DMS114 treated with DMSO at 0.1 percent for 48 hours (cell line): Measurements from ENCODE around the gene SNTG2.

Source experiments
- DNase-seq: peaks from one replicate; lab custom pipeline; 2025; ENCODE audit not compliant: unreplicated experiment; lab: John Stamatoyannopoulos, UW

Gene SNTG2

DNA sequence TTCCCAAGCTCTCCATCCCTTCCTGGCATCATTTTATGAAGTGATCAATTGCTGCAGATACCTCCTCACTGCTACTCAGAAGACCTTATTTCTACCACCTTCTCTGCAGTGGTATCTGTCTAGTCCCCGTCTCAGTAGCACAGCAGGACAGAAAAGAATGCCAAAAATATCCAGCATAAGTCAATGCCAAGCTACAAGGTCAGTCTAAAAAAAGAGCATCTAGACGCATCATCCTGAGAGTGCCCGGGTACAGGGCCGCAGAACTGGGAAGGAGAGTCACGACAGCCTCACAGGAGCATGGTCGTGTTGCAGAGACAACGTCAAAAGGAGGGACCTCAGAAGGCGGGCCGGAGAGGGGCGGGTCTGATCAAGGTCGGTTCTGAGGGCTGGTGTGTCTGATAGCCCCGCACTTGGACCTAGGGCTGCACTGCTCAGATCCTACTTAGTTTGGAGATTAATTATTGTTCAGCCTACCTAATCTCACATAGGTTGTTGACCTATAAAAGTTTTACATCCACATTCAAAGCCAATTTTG, 24.3 kb upstream of the SNTG2 start:
- no peak for DNase-seq

DNA sequence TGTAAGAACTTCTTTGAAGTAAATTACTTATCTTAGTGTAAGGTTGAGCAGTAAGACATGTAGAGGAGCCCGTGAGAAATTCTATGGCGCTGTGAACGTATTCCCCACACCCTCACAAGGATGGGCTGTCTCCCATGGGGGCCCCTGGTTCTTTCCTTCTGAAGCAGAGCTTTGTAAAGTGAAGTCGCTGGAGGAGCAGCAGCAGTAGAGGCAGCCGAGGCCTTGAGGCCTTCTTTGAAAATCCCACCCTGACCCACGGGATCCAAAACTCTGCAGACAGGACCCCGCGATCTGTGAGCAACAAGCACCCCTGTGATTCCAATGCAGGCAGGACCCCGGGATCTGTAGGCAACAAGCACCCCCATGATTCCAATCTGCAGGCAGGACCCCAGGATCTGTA, 23.8 kb upstream of the SNTG2 start:
- no peak for DNase-seq

DNA sequence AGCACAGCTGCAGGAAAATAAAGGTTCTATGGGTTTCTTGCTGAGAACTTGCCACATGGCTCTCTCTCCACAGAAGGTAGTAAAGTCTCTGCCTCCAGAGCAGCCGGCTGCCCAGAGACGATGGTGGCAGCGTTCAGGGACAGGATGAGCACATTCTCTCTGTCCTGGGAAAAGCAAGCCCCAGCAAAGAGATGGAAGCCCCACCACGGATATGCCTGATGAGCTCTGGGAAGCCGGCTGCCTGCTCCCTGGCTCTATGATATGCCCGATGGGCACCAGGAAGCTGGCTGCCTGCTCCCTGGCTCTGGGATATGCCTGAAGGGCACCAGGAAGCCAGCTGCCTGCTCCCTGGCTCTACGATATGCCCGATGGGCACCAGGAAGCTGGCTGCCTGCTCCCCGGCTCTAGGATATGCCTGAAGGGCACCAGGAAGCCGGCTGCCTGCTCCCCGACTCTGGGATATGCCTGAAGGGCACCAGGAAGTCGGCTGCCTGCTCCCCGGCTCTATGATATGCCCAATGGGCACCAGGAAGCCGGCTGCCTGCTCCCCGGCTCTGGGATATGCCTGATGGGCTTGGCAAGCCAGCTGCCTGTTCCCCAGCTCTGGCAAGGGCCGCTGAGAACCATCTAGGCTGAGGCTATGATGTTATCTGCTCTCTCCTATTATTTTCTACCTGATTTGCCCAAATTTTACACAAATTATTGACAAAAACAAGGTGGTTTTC, 21.5 kb upstream of the SNTG2 start:
- no peak for DNase-seq

DNA sequence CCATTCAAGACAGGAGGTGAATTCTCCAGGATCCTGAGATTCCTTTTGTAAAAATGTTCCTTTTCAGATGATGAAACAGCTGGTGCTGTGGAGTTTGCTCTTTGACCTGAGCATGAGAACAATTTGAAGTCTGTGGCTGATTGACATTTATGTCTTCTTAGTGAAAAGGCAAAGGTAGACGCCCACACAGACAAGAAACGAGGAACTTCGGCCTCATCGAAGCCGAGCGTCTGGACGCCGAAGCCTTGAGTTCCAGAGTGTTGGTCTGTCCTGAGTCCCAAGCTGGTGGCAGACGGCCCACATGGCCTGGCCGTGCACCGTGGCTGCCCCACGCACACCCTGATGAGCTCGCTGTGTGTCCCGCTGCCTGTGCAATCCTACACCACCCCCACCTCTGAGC, 20.7 kb upstream of the SNTG2 start:
- DNase-seq = no peak

DNA sequence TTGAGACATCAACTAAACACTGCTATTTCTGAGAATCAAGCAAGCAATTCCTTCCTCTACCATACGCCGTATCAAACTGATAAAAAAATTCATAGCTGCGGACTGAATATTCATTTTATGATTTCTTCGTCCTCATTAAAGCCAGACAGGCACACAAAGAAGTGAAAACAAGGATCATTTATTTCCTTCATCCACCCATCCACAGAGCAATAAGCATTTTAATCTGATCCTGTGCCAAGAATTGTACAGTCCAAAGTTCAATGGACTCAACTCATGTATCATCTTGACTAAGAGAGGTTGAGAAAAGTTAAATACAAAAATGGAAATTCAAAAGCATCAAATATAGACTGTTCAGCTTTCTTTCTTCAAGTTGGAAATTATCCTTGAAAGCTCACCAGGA, 19.7 kb upstream of the SNTG2 start:
- DNase-seq = no peak

DNA sequence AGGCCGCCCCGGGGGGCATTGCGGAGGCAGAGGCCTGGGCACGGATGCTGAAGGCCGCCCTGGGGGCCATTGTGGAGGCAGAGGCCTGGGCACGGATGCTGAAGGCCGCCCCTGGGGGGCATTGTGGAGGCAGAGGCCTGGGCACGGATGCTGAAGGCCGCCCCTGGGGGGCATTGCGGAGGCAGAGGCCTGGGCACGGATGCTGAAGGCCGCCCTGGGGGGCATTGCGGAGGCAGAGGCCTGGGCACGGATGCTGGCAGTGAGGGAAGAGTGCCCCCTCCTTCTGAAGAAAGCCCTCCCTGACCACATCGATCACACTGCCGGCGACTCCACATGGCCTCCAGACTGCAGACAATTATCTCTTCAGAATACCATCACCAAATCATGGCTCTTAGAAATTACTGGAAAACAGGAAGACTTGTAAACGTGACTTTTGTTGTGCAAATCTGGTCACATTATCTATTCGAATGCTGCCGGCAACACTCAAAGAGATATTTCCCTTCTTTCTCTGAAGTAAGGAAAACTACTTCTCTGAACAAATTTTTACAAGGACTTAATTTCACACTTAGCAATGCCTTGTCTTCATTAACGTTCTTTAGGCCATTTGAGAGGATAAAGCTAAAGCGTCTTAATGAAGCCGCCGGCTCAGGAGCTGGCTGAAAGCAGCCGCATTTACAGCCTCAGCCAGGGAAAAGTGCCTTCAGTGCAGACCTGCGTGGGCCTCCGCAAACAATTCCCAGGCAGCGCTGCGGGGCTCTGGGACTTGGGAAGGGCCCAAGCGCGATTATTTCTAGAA, 18.1 kb upstream of the SNTG2 start:
- no peak for DNase-seq

DNA sequence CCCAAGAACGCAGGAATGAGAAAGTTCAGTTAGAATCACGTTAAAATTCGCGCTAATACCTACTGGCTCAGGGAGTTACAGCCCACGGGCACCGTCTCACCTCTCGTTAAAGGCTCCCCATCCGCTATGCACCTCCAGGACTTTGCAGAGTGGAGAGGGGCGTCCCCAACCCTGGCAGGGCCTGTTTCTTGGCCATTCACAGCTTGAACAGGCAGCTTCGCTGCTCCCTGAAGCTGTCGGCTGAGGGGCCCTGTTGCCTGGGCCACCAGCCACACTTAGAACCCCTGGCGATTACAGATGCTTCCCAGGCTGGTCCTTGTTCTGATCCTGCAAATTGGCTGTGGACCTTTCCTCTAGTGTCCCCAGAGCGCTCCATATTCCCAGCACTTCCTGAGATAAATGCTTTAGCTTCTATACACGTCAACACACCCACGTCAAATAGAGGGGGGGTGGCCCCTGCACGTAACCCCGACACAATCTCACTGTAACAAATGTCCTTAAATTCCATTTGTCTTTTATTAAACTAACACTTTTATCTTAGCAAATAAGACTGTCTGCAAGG, 16.8 kb upstream of the SNTG2 start:
- no peak for DNase-seq

DNA sequence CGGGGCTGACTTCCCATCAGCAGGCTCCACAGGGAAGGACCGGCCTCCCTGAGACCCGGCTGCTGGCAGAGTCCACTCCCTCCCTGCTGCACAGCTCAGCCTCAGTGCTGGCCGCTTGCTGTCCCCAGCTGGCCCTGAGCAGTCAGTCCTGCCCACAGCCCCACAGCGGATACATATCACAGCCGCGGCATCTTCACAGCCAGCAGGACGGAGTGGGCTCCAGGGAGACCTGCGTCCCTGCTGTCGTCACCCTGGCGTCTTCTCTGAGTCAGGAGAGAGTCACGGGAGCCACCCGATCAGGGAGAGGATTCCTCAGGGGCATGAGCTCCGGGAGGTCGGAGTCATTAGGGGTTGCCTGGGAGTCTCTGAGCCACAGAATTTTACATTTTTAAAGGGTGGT, 13.1 kb upstream of the SNTG2 start:
- no peak for DNase-seq

DNA sequence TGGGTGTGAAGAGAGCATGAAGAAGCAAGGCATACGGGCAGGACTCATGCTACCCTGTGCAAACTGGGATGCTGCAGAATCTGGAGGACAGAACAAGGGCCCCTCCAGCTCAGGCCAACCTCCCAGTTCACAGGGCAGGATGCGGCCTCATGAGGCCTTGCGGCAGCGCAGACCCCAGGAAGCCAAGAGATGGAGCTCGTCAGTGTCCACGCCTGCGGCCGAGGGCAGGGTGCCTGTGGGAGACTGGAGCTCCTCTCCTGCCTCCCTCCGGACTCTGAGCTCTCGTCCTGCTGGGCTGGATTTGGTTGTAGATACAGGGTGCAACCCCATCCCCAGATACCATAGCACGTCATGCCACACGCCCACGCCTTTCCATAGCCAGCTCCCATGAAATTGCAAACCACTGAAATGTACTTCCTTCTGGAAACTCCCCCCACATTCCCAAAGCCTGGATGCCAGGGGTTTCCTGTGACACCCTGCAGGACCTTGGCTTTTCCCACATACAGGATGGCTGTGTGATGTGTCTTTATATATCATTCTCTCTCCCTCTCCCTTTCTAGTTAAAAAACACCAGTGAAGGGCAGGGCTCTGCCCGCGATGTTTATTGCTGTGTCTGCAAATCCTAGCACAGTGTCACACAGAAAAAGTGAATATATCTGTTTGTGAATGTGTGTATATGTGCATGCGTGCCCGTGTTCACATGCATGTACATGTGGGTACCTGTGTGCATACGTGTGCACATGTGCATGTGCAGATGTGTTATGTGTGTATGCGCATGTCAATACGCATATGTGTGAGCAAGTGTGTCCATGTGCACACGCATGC, 12.3 kb upstream of the SNTG2 start:
- DNase-seq = no peak

DNA sequence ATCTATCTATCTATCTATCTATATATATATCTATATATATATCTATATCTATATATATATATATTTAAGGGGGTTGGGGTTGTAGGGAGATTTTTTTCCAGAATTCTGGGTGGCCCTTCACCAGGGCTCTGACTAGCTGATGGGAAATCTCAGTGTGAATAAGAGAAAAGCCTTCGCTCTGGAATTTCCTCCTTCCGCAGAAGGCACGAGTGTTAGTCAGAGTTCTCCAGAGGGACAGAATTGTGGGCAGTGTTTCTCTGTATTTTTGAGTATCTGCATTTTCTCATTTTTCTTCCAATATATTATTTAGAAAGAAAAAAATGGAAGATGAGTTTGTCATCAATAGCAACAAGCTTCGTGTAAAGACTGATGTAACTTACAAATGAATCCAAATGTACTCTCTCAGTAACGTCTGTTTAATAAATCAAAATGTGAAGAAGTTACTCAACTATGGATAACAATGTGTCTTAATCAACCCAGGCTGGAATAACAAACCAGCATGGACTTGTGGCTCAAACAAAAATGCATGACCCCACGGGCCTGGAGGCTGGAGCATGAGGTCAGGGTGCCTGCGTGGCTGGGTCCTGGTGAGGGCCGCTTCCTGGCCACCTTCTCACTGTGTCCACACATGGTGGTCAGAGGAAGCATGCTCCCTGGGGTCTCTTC, 10.6 kb upstream of the SNTG2 start:
- DNase-seq = no peak

DNA sequence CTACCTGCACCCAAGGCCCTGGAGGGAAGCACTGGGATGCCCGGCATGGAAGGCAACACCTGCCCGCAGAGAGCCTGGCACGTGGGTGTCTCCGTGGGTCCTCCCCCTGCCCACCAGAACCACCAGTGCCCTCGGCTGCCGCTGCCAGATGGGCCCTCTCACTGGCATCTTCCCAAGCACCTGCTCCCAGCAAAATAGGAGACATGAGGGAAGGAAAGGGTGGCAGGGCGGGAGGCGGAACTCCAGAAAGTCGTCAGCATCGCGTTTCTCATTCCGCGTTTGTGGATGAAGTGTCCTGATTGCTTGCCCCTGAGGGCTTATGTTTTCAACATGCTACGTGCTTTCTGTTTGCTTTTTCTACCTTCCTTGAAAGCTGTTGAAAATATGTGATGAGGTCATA, 8.8 kb upstream of the SNTG2 start:
- no peak for DNase-seq

DNA sequence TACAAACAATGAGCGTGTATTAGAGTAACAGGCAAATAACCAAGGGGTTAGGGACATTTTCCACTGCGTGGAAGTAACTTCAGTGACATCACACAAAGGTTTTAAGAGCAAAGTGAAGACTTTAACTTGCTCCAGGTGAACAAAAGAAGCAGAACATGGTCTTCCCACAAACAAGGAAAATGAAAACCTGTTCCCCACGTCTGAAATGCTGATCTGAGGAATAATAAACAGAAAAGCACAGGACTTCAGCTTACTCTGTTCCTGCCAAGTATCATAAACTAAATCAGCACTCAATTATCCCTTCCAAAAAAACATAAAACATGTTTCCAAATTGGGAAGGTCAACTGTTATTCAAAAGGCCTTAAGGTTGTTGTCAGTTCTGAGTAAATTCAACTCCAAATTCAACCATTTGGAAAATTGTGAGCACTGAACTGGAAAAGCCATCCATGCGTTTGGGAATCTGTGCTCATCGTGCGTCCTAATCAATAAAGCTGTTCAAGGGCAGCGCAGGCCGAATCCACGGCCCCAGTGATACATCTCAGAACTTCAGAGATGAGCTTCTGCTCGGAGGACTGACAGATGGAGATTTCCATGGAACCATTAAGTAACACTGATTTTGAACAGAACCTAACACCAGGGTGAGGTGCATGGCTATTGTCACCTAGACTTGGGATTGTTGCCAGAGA, 7.7 kb upstream of the SNTG2 start:
- no peak for DNase-seq

DNA sequence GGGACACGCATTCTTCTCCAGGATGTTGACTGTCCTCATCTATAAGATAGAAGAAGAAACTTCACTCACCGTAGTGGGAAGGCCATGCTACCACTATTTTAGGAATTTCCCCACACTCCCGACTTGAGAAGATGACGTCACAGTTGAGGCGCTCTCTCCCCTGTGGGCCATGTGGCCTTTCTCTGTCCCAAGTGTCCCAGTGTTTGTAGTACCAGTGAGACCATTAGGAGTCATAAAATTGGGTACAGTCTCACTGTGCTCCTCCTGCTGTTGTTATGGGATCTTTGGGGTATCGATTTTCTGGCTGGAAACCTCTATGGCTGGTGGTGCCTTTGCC, 7.2 kb upstream of the SNTG2 start:
- DNase-seq = no peak

DNA sequence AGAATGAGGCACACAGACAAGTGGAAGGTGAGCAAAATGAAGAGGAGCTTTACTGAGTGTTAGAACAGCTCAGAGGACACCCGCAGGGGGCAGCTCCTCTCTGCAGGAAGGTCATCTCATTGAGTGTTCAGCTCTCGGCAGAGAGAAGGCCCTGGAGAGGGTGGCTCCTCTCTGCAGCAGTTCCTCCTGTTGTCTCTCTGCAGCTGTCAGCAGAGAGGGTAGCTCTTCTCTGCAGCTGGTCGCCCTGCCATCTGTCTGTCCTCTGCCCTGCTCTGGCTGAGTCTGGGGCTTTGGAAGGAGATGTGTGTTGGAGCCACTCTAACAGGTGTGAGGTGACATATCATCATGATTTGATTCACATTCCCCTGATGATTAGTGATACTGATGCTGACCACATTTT, 6.8 kb upstream of the SNTG2 start:
- DNase-seq = no peak

DNA sequence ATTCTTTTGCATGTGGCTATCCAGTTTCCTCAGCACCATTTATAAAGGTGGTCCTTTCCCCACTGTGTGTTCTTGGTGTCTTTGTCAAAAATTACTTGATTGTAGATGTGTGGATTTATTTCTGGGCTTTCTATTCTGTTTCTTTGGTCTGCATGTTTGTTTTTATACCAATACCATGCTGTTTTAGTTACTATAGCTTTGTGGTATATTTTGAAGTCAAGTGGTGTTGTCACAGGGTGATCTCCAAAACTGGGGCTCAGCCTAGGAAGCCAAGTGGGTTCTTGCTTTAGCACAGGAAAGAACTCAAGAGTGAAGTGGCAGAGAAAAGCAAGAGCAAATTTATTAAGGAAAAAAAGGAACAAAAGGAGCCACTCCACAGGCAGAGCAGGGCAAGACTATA, 6.0 kb upstream of the SNTG2 start:
- DNase-seq = no peak

DNA sequence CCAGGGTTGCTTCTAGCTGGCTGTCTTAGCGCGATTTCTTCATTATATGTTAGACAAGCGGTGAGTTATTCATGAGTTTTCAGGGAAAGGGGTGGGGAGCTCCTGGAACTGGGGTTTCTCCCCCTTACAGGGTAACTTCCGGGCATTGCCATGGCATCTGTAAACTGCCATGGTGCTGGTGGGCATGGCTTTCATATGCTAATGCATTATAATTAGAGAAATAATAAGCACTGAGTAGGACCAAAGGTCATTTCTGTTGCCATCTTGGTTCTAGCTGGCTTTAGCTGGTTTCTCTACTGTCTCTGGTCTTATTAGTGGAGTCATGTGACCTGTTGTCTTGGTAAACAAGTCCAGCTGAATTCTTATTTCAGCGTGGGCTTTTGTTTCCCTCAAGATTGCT, 5.5 kb upstream of the SNTG2 start:
- no peak for DNase-seq

DNA sequence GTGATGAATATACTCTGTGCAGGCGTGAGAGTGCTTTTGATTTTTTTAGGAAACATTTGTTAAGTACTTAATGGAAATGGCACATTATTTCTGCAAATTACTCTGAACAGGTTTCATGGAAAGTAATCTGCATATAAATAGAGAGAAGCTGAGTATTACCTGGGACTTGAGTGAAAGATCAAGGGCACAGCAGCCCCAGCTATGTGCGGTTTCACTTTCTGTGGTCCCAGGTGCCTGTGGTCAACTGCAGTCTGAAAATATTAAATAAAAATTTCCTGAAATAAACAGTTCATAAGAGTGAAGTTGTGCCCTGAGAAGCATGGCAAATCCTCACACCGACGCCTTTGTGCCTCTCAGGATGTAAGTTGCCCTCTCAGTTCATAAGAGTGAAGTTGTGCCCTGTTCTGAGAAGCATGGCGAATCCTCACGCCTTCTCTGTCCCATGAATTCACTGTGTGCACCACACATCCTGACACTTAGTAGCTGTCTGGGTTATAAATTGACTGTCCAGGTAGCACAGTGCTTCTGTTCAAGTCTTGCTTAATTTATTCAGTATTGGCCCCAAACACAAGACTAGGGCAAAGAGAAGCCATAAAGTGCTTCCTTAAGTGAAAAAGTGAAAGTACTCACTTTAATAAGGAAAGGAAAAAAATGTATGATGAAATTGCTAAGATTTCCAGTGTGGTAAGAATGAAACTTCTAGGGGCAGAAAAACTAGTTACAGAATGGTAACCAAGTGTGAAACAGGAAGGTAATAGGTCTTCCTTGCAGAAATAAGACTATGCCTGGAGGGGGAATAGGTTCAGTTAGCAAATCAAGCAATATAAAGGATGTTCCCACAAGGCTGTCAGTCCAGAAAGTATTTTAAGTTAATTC, 4.3 kb upstream of the SNTG2 start:
- DNase-seq = no peak

DNA sequence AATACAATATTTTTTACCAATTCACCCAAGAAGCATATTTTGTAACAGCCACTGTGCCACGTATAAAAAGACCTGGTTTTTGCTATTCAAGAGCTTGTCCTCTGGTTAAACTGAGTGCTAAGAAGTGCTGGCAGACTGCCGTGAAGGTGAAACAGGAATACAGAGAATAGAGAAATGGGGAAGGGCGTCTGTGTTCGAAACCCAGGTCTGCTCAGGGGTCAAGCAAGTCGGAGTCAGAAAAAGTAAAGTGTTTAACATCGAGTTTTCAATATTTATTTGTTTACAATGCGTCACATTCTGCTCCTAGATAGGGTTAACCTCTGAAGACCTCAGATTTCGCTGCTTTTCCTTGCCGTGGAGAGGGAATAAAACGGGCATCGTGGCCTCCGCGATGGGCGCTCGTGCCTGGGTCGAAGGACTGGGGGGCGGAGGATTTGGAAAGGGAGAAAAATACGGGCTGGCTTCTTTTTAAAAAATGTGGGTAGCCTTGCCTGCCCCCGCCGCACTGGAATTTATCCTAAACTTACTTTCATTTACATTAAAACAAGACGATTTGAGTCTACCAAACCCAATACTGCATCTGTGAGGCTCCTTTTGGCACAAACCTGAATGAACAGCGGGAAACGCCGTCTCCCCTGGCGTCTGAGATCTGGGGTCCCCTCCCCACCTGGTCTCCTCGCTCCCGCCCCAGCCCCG, 1.1 kb upstream of the SNTG2 start:
- DNase-seq = no peak
